Measurements from ENCODE around the gene KLHDC3. TPM values are rescaled to one million over a fixed set of nuclear protein-coding genes. Genes with fewer than 3 reads are reported as not detected.
A peak's percentile ranks its signal among the peaks of the same experiment; 100 is the strongest.

Gene KLHDC3
- total and polyA plus RNA-seq, 2 of the 13 experiments (the other 11 are each of a cell fraction or from before 2014, with no cell fraction given): 78.3 to 91.5 TPM

DNA sequence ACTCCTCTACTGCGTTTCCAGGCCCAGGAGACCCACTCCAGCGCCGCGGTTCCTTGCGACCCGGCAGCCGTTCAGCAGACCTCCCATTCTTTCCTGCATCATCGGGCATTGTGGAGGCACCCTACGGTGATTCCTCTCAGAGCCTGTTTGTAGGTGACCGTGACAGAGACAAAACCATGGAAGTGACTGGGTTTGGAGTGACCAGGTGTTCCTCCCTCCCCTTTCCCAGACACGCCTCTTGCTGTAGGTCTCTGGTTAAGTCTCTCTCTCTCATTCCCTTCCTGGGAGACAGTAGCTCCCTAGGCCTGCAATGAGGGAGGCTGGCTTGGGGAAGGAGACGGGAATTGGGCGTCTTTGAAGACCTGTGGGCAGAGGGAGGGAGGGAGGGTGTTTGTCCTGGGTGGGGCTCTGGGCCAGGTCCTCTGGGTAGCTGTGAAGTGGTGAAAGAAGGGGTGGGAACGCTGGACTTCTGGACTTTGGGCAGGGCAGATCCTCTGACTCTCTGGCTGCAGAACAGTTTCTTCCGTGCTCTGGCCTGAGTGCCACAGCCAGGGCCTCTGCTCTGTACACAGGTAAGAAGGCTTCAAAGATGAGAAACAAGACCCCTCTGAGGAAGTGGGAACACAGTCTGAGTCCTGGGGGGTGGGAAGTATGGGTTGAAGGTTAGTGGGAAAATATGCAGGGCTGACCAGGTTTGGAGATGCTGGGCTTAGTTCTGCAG lies 46.1 kb downstream of the KLHDC3 start (continued):
- TF ChIP-seq PHF8 (CRISPR knock-in tag; IDR thresholded peaks at IDR 0.05) (peak; percentile 55; the same call in 1 of the 2 replicates), ZNF777 (CRISPR knock-in tag; IDR thresholded peaks at IDR 0.05) (no peak; the same call in 1 of the 2 replicates)
- TF ChIP-seq, protein P1, sequence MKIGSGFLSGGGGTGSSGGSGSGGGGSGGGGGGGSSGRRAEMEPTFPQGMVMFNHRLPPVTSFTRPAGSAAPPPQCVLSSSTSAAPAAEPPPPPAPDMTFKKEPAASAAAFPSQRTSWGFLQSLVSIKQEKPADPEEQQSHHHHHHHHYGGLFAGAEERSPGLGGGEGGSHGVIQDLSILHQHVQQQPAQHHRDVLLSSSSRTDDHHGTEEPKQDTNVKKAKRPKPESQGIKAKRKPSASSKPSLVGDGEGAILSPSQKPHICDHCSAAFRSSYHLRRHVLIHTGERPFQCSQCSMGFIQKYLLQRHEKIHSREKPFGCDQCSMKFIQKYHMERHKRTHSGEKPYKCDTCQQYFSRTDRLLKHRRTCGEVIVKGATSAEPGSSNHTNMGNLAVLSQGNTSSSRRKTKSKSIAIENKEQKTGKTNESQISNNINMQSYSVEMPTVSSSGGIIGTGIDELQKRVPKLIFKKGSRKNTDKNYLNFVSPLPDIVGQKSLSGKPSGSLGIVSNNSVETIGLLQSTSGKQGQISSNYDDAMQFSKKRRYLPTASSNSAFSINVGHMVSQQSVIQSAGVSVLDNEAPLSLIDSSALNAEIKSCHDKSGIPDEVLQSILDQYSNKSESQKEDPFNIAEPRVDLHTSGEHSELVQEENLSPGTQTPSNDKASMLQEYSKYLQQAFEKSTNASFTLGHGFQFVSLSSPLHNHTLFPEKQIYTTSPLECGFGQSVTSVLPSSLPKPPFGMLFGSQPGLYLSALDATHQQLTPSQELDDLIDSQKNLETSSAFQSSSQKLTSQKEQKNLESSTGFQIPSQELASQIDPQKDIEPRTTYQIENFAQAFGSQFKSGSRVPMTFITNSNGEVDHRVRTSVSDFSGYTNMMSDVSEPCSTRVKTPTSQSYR (CRISPR knock-in tag; IDR thresholded peaks at IDR 0.05; ENCODE audit: borderline replicate concordance): peak; percentile 45; the same call in 1 of the 2 replicates

DNA sequence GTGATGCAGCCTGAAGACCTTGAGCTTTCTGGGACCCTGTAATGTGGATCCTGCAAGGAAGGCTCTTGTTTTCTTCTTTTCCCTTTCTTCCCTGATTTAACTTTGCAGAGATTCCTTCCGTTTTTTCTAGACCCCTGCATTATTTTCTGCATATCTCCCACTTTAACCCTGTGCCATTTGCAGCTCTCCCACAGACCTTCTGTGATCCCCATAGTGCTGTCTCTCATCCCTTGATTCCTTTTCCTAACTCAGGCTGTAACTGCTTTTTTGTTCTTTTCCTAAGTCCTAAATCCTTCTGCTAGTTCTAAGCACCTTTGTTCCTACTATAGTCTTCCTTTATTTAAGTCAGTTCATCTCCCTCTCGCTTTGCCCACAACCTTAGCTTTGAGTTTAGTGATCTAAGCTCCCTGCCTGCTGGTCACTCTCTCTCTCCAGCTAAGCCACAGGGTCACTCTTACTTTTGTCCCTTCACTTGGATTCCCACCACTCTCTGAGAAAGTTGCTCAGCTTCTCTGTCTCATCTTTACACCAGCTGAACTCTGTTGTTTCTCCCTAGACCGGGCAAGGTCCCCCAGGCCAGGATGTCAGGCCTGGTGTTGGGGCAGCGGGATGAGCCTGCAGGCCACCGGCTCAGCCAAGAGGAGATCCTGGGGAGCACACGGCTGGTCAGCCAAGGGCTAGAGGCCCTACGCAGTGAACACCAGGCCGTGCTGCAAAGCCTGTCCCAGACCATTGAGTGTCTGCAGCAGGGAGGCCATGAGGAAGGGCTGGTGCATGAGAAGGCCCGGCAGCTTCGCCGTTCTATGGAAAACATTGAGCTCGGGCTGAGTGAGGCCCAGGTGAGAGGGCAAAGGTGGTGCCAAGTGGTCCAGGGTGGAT lies 46.9 kb downstream of the KLHDC3 start:
- H3K27me3 ChIP-seq (ENCODE audit: control insufficient read depth in 1 of 2, insufficient read depth in 2 of 2, low read length in 2 of 2): no peaks in the 10 kb centered on the region; a peak in 1 of 5 replicates
- DNase-seq (ENCODE audit: low spot score) (no peak), FAIRE-seq (peak; percentile 67), ATAC-seq (peak; percentile 12)
- TSS peak; percentile 72 for BruUV-seq (replicated peaks)
- peaks cover 6 to 42% of the 10 kb centered on the region in 2 experiments for H3K36me3 ChIP-seq (replicated peaks in 1 of 2; ENCODE audit: control insufficient read depth in 1 of 2, insufficient read depth in 2 of 2, low read length in 2 of 2)
- peak overlapping the region; percentile 90 for H3K4me2 ChIP-seq (ENCODE audit: low read depth, low read length)
- WGBS (ENCODE audit: low lambda C conversion rate): 9% methylated on average over 12 of the region's 12 CpGs
- ChIA-PET POLR2A (interaction anchor here (0.7 to 3.3 kb wide), 45 partner anchors 11 to 315 kb away, joined by 3 to 103 read pairs (median 7); partner anchors contain the start of genes CNPY3, CUL9, DNPH1 and GNMT), CTCF (ENCODE audit: low intra/inter-chr PET ratio, low total read pairs) (no interaction called here)
- peak overlapping the region; percentile 83 for H3K9ac ChIP-seq (ENCODE audit: insufficient read depth, low read depth, low read length)
- H2AFZ ChIP-seq (ENCODE audit: low read length): no peak overlapping the region
- H3K4me3 ChIP-seq (replicated peaks in 1 of 3; ENCODE audit: insufficient read depth in 1 of 3, low read depth in 2 of 3, low read length in 3 of 3): peak overlapping the region; percentile 74 to 99 (median 93)
- H3K9me3 ChIP-seq (ENCODE audit: low read length): no peaks in the 10 kb centered on the region
- H3K79me2 ChIP-seq (ENCODE audit: insufficient read depth, low read length): peaks cover 35% of the 10 kb centered on the region
- peaks cover 33% of the 10 kb centered on the region for H3K4me1 ChIP-seq (ENCODE audit: insufficient read depth, low read length)
- in situ Hi-C loops (cut with HindIII; ENCODE audit: extremely low pct_ligation_motif_present, low pct_unique_long_range_greater_than_20kb) (no loop called here), intact Hi-C loops (cut with micrococcal nuclease; ENCODE audit: unreplicated experiment) (loop anchor here (1.0 to 2.0 kb wide), 2 partner anchors 46 to 160 kb away; partner anchors contain the start of gene KLHDC3)
- H4K20me1 ChIP-seq (ENCODE audit: insufficient read depth, low read length): no peaks in the 10 kb centered on the region
- peak overlapping the region; percentile 91 for H3K27ac ChIP-seq (ENCODE audit: extremely low read length, insufficient read depth, low read length)
- TF ChIP-seq MXD4 (CRISPR knock-in tag; IDR thresholded peaks at IDR 0.05) (no peak), RAD51 (IDR thresholded peaks at IDR 0.05; ENCODE audit: borderline replicate concordance) (no peak), ZNF329 (CRISPR knock-in tag; IDR thresholded peaks at IDR 0.05; ENCODE audit: low read depth) (0 out of 2 replicates have a peak, but pooled peaks have one; percentile 24), ZIK1 (CRISPR knock-in tag; IDR thresholded peaks at IDR 0.05; ENCODE audit: borderline replicate concordance, low read depth) (peak; percentile 56; the same call in 1 of the 2 replicates), HNF4A (CRISPR knock-in tag; IDR thresholded peaks at IDR 0.05) (no peak)
- TF ChIP-seq, protein P2, sequence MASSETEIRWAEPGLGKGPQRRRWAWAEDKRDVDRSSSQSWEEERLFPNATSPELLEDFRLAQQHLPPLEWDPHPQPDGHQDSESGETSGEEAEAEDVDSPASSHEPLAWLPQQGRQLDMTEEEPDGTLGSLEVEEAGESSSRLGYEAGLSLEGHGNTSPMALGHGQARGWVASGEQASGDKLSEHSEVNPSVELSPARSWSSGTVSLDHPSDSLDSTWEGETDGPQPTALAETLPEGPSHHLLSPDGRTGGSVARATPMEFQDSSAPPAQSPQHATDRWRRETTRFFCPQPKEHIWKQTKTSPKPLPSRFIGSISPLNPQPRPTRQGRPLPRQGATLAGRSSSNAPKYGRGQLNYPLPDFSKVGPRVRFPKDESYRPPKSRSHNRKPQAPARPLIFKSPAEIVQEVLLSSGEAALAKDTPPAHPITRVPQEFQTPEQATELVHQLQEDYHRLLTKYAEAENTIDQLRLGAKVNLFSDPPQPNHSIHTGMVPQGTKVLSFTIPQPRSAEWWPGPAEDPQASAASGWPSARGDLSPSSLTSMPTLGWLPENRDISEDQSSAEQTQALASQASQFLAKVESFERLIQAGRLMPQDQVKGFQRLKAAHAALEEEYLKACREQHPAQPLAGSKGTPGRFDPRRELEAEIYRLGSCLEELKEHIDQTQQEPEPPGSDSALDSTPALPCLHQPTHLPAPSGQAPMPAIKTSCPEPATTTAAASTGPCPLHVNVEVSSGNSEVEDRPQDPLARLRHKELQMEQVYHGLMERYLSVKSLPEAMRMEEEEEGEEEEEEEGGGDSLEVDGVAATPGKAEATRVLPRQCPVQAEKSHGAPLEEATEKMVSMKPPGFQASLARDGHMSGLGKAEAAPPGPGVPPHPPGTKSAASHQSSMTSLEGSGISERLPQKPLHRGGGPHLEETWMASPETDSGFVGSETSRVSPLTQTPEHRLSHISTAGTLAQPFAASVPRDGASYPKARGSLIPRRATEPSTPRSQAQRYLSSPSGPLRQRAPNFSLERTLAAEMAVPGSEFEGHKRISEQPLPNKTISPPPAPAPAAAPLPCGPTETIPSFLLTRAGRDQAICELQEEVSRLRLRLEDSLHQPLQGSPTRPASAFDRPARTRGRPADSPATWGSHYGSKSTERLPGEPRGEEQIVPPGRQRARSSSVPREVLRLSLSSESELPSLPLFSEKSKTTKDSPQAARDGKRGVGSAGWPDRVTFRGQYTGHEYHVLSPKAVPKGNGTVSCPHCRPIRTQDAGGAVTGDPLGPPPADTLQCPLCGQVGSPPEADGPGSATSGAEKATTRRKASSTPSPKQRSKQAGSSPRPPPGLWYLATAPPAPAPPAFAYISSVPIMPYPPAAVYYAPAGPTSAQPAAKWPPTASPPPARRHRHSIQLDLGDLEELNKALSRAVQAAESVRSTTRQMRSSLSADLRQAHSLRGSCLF (CRISPR knock-in tag; IDR thresholded peaks at IDR 0.05; ENCODE audit: borderline replicate concordance): 0 out of 2 replicates have a peak, but pooled peaks have one; percentile 47
